Astrocyte (in vitro differentiated cells and primary cell): Measurements from ENCODE around the gene CRYBA4. TPM values are rescaled to one million over a fixed set of nuclear protein-coding genes. Genes with fewer than 3 reads are reported as not detected.

Experiments used
- DNase-seq: peaks from one replicate; pipeline ENCODE4 v3.0.0-alpha.2; 2010; ENCODE audit warnings: low read depth
- FAIRE-seq: peaks from 2 replicates; lab custom pipeline; 2011; peaks lifted over from hg19 to GRCh38; lab: Jason Lieb, UNC
- H2AFZ ChIP-seq: 2 replicates; pipeline ENCODE4 v1.6.0; 2012; ENCODE audit warnings: low read depth, low read length, inconsistent platforms
- H3K27ac ChIP-seq: 2 replicates; pipeline ENCODE4 v1.5.1; 2011; ENCODE audit warnings: low read depth, low read length, inconsistent platforms
- H3K27me3 ChIP-seq: 2 replicates; pipeline ENCODE4 v1.6.0; 2011; ENCODE audit warnings: low read length, inconsistent platforms; ENCODE audit not compliant: insufficient read depth
- H3K36me3 ChIP-seq: 2 replicates; pipeline ENCODE4 v1.5.1; 2011; ENCODE audit warnings: low read length, inconsistent platforms; ENCODE audit not compliant: insufficient read depth
- H3K4me1 ChIP-seq: 2 replicates; pipeline ENCODE4 v1.5.1; 2011; ENCODE audit warnings: low read length, inconsistent platforms; ENCODE audit not compliant: insufficient read depth
- H3K4me2 ChIP-seq: 2 replicates; pipeline ENCODE4 v1.6.0; 2012; ENCODE audit warnings: low read length, inconsistent platforms
- H3K4me3 ChIP-seq: 2 replicates; pipeline ENCODE4 v1.5.1; 2011; ENCODE audit warnings: low read depth, mild to moderate bottlenecking, low read length, inconsistent platforms; ENCODE audit not compliant: insufficient read depth
- H3K79me2 ChIP-seq: 2 replicates; pipeline ENCODE4 v1.6.0; 2012; ENCODE audit warnings: mild to moderate bottlenecking, low read length, inconsistent platforms; ENCODE audit not compliant: insufficient read depth
- H3K9ac ChIP-seq: 2 replicates; pipeline ENCODE4 v1.6.0; 2012; ENCODE audit warnings: mild to moderate bottlenecking, low read length, inconsistent platforms
- H3K9me3 ChIP-seq: 2 replicates; pipeline ENCODE4 v1.5.1; 2012; ENCODE audit warnings: low read depth, mild to moderate bottlenecking, low read length, inconsistent platforms; ENCODE audit not compliant: insufficient read depth
- H4K20me1 ChIP-seq: 2 replicates; pipeline ENCODE4 v1.6.0; 2012; ENCODE audit warnings: low read length, inconsistent platforms; ENCODE audit not compliant: insufficient read depth
- H3K27ac Mint-ChIP-seq: one replicate; pipeline ENCODE4 v1.8.0; 2021; ENCODE audit warnings: mild to moderate bottlenecking, mixed read lengths; ENCODE audit not compliant: unreplicated experiment
- H3K27me3 Mint-ChIP-seq: one replicate; pipeline ENCODE4 v1.8.0; 2021; ENCODE audit warnings: low read depth, mixed read lengths; ENCODE audit not compliant: unreplicated experiment
- H3K36me3 Mint-ChIP-seq: one replicate; pipeline ENCODE4 v1.8.0; 2021; ENCODE audit warnings: low read depth, mixed read lengths; ENCODE audit not compliant: unreplicated experiment
- H3K4me1 Mint-ChIP-seq: one replicate; pipeline ENCODE4 v1.8.0; 2021; ENCODE audit warnings: low read depth, mixed read lengths; ENCODE audit not compliant: unreplicated experiment
- H3K4me3 Mint-ChIP-seq: one replicate; pipeline ENCODE4 v1.8.0; 2021; ENCODE audit warnings: mild to moderate bottlenecking, moderate library complexity, mixed read lengths; ENCODE audit not compliant: unreplicated experiment
- H3K9me3 Mint-ChIP-seq: one replicate; pipeline ENCODE4 v1.8.0; 2021; ENCODE audit warnings: mild to moderate bottlenecking, mixed read lengths; ENCODE audit not compliant: unreplicated experiment
- EZH2 ChIP-seq: IDR thresholded peaks from 2 replicates; pipeline ENCODE4 v1.6.1; 2012; ENCODE audit warnings: mild to moderate bottlenecking, low read length, inconsistent platforms; ENCODE audit not compliant: insufficient read depth
- total RNA-seq: library from RNA; stranded (reverse); gene quantifications from 2 replicates; pipeline ENCODE4 v1.2.1, GENCODE V29; 2021
- TF ChIP-seq, protein P1 (sequence below): IDR thresholded peaks from 2 replicates; pipeline ENCODE4 v1.5.1; 2011; ENCODE audit warnings: low read depth, mild to moderate bottlenecking, inconsistent platforms, low read length, moderate library complexity; ENCODE audit not compliant: insufficient read depth

Gene CRYBA4
- total RNA-seq, 1 donor from 2014 or later = 1.1 TPM

DNA sequence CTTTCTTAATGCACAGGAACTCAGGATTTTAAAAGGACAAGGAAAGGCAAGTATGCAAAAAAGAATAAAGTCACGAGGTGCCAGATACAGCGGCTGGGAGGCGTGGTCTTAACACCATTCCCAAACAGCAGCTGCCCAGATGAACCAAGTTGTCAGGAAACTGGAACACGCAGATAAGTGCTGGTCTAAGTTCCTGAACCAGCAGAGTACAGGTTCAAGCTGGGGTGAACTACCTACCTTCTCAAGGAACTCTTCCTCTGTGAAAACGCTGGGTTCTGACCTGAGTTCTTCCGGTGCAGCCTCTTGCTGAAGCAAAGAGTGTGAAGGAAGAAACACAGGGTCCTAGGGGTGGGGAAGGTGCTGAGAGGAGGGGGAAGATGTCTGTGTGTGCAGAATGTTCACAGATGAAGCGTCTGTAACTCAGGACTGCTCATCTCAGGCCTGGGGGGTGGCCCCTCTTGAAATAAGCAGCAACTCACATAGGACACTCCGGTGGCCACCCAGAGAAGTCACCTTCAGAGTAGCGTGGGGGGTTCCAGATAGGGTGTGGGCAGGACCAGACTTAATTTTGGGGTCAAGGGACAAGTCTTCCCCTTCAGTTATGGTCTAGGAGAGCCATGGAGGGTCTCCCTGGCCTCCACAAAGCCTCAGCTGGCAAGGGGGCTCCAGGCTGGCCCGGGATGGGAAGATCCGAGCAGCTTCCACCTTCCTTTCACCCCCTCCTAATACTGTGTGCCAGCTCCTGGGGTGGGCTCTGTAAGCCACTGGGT is 35.0 kb upstream of the CRYBA4 start:
- peaks cover 25% of the 10 kb centered on the region for H3K4me1 Mint-ChIP-seq

DNA sequence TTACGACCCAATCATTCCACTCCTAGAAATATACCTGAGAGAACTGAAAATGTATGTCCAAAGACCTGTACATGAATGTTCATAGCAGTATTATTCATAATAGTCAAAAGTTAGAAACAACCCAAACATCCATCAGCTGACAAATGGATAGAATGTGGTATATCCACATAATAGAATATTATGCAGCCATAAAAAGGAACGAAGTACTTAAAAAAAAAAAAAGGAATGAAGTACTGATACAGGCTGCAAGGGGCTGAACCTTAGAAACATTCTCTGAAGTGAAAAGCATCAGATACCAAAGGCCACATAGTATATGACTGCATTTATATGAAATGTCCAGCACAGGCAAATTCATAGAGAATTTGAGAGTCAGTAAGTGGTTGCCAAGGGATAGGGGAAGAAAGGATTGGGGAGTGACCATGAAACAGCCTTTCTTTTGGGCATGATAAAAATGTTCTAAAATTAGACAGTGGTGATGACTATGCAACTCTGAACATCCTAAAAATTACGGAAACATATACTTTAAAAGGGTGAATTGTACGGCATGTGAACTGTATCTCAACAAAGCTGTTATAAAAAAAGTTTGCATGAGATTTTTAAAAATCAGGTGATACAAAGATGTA is 33.7 kb upstream of the CRYBA4 start:
- H3K4me1 Mint-ChIP-seq = peaks cover 25% of the 10 kb centered on the region
- Histone ChIP-seq H3K4me3 (no peak overlapping the region), H3K36me3 (no peaks in the 10 kb centered on the region)

More for the DNA sequence above, 35.0 kb upstream of the CRYBA4 start:
- Histone ChIP-seq H3K36me3 (no peaks in the 10 kb centered on the region), H3K4me3 (no peak overlapping the region), H4K20me1 (peaks cover 54% of the 10 kb centered on the region), H3K27ac (no peak overlapping the region), H2AFZ (no peak overlapping the region), H3K9ac (no peak overlapping the region), H3K4me2 (no peak overlapping the region), H3K79me2 (peaks cover 60% of the 10 kb centered on the region), H3K27me3 (no peaks in the 10 kb centered on the region), H3K9me3 (no peaks in the 10 kb centered on the region), H3K4me1 (peaks cover 25% of the 10 kb centered on the region)
- H3K4me3 Mint-ChIP-seq = no peak overlapping the region
- H3K9me3 Mint-ChIP-seq = peaks cover 2% of the 10 kb centered on the region
- H3K27ac Mint-ChIP-seq = no peak overlapping the region
- peaks cover under 1% of the 10 kb centered on the region for H3K27me3 Mint-ChIP-seq
- H3K36me3 Mint-ChIP-seq = peaks cover 7% of the 10 kb centered on the region
- FAIRE-seq (no peak), DNase-seq (no peak)
- TF ChIP-seq, protein P1, sequence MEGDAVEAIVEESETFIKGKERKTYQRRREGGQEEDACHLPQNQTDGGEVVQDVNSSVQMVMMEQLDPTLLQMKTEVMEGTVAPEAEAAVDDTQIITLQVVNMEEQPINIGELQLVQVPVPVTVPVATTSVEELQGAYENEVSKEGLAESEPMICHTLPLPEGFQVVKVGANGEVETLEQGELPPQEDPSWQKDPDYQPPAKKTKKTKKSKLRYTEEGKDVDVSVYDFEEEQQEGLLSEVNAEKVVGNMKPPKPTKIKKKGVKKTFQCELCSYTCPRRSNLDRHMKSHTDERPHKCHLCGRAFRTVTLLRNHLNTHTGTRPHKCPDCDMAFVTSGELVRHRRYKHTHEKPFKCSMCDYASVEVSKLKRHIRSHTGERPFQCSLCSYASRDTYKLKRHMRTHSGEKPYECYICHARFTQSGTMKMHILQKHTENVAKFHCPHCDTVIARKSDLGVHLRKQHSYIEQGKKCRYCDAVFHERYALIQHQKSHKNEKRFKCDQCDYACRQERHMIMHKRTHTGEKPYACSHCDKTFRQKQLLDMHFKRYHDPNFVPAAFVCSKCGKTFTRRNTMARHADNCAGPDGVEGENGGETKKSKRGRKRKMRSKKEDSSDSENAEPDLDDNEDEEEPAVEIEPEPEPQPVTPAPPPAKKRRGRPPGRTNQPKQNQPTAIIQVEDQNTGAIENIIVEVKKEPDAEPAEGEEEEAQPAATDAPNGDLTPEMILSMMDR = no peak
- TF ChIP-seq EZH2 = no peak

More for the DNA sequence above, 33.7 kb upstream of the CRYBA4 start:
- FAIRE-seq (peak; percentile 72), DNase-seq (peak; percentile 24)
- peaks cover 6% of the 10 kb centered on the region for H3K27me3 Mint-ChIP-seq
- peak overlapping the region; percentile 58 for H3K27ac Mint-ChIP-seq
- TF ChIP-seq, protein P1 = no peak
- TF ChIP-seq EZH2 = no peak
- H3K36me3 Mint-ChIP-seq = peaks cover 2% of the 10 kb centered on the region
- H3K27ac ChIP-seq = no peak overlapping the region
- no peaks in the 10 kb centered on the region for H3K9me3 ChIP-seq
- peaks cover 25% of the 10 kb centered on the region for H3K4me1 ChIP-seq
- no peak overlapping the region for H2AFZ ChIP-seq
- H3K27me3 ChIP-seq = no peaks in the 10 kb centered on the region
- peak overlapping the region; percentile 92 for H3K4me3 Mint-ChIP-seq
- peaks cover 2% of the 10 kb centered on the region for H3K9me3 Mint-ChIP-seq
- peak overlapping the region; percentile 89 for H3K9ac ChIP-seq
- H4K20me1 ChIP-seq = peaks cover 43% of the 10 kb centered on the region
- H3K79me2 ChIP-seq = peaks cover 51% of the 10 kb centered on the region
- peak overlapping the region; percentile 94 for H3K4me2 ChIP-seq
